Hepatocyte (in vitro differentiated cells): Measurements from ENCODE around the gene ADORA1. TPM values are rescaled to one million over a fixed set of nuclear protein-coding genes. Genes with fewer than 3 reads are reported as not detected.

Source experiments
- DNase-seq: peaks from one replicate; pipeline ENCODE4 v3.0.0-alpha.2; 2016; ENCODE audit warnings: low spot score
- H2AFZ ChIP-seq: fragments of 200-600 bp; sonication (generic); 2 replicates; pipeline ENCODE4 v1.6.0; 2016; ENCODE audit warnings: antibody characterized with exemption, mild to moderate bottlenecking
- H3K27ac ChIP-seq: fragments of 200-600 bp; sonication (generic); 2 replicates; pipeline ENCODE4 v1.5.1; 2016; ENCODE audit warnings: mild to moderate bottlenecking
- H3K27me3 ChIP-seq: fragments of 200-600 bp; sonication (generic); 2 replicates; pipeline ENCODE4 v1.6.1; 2016
- H3K36me3 ChIP-seq: fragments of 200-600 bp; sonication (generic); replicated peaks from 2 replicates; pipeline ENCODE4 v1.5.1; 2016; ENCODE audit warnings: low read depth; ENCODE audit not compliant: insufficient read depth
- H3K4me1 ChIP-seq: fragments of 200-600 bp; sonication (generic); 2 replicates; pipeline ENCODE4 v1.5.1; 2016; ENCODE audit warnings: mild to moderate bottlenecking, moderate library complexity; ENCODE audit not compliant: insufficient read depth
- H3K4me2 ChIP-seq: fragments of 200-600 bp; sonication (generic); 2 replicates; pipeline ENCODE4 v1.6.0; 2016
- H3K4me3 ChIP-seq: fragments of 200-600 bp; sonication (generic); 2 replicates; pipeline ENCODE4 v1.5.1; 2016; ENCODE audit warnings: mild to moderate bottlenecking
- H3K79me2 ChIP-seq: fragments of 200-600 bp; sonication (generic); 2 replicates; pipeline ENCODE4 v1.6.0; 2017; ENCODE audit warnings: mild to moderate bottlenecking
- H3K9me2 ChIP-seq: fragments of 200-600 bp; sonication (generic); replicated peaks from 2 replicates; pipeline ENCODE4 v1.6.0; 2017; ENCODE audit warnings: mild to moderate bottlenecking; ENCODE audit not compliant: insufficient read depth
- H3K9me3 ChIP-seq: fragments of 200-600 bp; sonication (generic); 2 replicates; pipeline ENCODE4 v1.5.1; 2016; ENCODE audit warnings: low read depth, mild to moderate bottlenecking
- H4K20me1 ChIP-seq: fragments of 200-600 bp; sonication (generic); 2 replicates; pipeline ENCODE4 v1.6.0; 2016; ENCODE audit warnings: mild to moderate bottlenecking; ENCODE audit not compliant: insufficient read depth, poor library complexity, severe bottlenecking
- EZH2 ChIP-seq: fragments of 200-600 bp; sonication (generic); IDR thresholded peaks from 2 replicates; pipeline ENCODE4 v1.6.1; 2016; ENCODE audit warnings: antibody characterized with exemption, mild to moderate bottlenecking, borderline replicate concordance
- EZH2phosphoT487 ChIP-seq: fragments of 200-600 bp; sonication (generic); IDR thresholded peaks from one replicate; pipeline ENCODE4 v1.6.1; 2018; ENCODE audit warnings: antibody characterized with exemption, mild to moderate bottlenecking, low read depth, moderate library complexity; ENCODE audit not compliant: unreplicated experiment, severe bottlenecking
- WGBS: methylation state at CpG from one replicate; pipeline ENCODE4 v1.1.6; 2016; ENCODE audit warnings: low lambda C conversion rate; ENCODE audit errors: missing lambda C conversion rate; 5-methylcytosine and 5-hydroxymethylcytosine counted together
- polyA plus RNA-seq: library from polyadenylated mRNA; unstranded; fragments of >200 nt; fragmentation: Nextera tagmentation; extraction: Ambion mirVana; gene quantifications from 2 replicates; pipeline ENCODE4 v1.2.1, GENCODE V29; 2016
- total RNA-seq: library from RNA; depleted of rRNA; stranded (reverse); fragments of >200 nt; gene quantifications from 2 replicates; pipeline ENCODE4 v1.2.3, GENCODE V29; 2014
- TF ChIP-seq, protein P1 (sequence below): fragments of 200-600 bp; sonication (generic); IDR thresholded peaks from 2 replicates; pipeline ENCODE4 v1.5.1; 2016; ENCODE audit warnings: antibody characterized with exemption, mild to moderate bottlenecking; ENCODE audit not compliant: poor library complexity

The ADORA1 gene
- total and polyA plus RNA-seq, 2 experiments from 2014 or later, result 2.0 to 2.3 TPM

DNA sequence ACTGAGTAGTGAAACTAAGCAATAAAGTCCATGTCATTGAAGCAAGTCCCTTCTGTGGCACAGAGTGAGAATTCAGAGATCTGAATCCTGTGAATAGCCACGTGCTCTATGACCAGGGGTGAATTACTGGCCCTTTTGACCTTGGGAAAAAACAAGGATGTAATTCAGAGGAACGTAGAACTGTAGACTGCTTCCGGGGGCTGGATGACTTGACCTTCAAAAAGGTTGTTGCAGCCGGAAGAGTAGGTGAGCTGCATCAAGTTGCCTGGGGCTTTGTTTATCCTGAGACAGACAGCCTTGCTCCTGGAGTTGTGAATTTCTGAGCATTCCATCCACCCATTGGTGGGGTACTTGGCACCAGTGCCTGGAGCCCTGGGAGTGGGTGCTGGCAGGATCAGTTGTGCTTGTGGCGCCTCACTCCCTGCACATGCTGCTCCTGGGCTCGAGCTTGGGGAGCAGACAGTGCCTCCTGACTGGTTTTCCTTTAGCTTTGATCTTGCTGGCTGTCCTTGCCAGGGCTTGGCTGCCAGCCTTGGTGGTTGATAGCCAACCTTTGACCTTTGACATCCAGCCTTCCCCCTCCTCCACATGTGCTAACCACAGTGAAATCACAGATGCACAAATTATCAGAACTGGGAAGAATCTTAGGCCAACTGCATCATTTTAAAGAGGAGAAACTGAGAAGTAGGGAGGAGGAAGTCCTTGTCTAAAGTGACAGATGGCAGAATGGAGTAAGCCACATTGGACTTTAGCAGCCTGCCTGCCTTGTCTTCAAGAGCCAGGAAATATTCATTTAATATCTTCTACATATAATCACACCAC, 25.5 kb upstream of the ADORA1 start:
- H3K36me3 ChIP-seq, result no peaks in the 10 kb centered on the region
- no peaks in the 10 kb centered on the region for H3K9me3 ChIP-seq
- no peaks in the 10 kb centered on the region for H4K20me1 ChIP-seq
- 63% methylated on average over 6 of the region's 6 CpGs for WGBS
- no peaks in the 10 kb centered on the region for H3K9me2 ChIP-seq
- peaks cover 6% of the 10 kb centered on the region for H3K27me3 ChIP-seq
- no peaks in the 10 kb centered on the region for H3K79me2 ChIP-seq
- no peak for DNase-seq
- H3K4me2 ChIP-seq, result no peak overlapping the region
- no peak overlapping the region for H2AFZ ChIP-seq
- H3K27ac ChIP-seq, result no peak overlapping the region
- no peak overlapping the region for H3K4me3 ChIP-seq
- H3K4me1 ChIP-seq, result no peaks in the 10 kb centered on the region
- TF ChIP-seq EZH2, result no peak

DNA sequence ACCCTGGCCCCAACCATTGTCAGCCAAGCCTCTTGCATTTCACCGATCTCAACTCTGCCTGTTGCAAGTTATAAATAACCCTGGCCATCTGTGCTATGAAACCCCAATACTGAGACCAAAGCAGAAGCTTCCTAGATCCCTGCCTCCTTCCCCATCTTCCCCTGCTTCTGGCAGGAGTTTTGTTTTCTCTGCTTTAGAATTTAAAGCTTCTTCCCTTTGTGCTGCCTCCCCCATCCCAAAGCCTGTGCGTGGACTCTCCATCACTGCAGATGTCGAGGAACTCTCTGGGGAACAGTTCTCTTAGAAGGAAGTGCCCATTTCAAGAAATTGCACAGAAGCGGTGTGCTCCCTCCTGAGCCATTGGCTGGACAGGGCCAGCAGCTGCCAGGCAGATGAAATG, 24.3 kb upstream of the ADORA1 start:
- Histone ChIP-seq H3K27me3 (peaks cover 7% of the 10 kb centered on the region), H3K27ac (no peak overlapping the region), H3K4me3 (no peak overlapping the region), H3K9me3 (no peaks in the 10 kb centered on the region), H2AFZ (no peak overlapping the region), H3K36me3 (no peaks in the 10 kb centered on the region), H4K20me1 (no peaks in the 10 kb centered on the region), H3K4me2 (no peak overlapping the region), H3K4me1 (no peaks in the 10 kb centered on the region), H3K79me2 (no peaks in the 10 kb centered on the region), H3K9me2 (no peaks in the 10 kb centered on the region)
- 86% methylated on average over 4 of the region's 4 CpGs for WGBS
- no peak for TF ChIP-seq EZH2phosphoT487
- TF ChIP-seq, protein P1, sequence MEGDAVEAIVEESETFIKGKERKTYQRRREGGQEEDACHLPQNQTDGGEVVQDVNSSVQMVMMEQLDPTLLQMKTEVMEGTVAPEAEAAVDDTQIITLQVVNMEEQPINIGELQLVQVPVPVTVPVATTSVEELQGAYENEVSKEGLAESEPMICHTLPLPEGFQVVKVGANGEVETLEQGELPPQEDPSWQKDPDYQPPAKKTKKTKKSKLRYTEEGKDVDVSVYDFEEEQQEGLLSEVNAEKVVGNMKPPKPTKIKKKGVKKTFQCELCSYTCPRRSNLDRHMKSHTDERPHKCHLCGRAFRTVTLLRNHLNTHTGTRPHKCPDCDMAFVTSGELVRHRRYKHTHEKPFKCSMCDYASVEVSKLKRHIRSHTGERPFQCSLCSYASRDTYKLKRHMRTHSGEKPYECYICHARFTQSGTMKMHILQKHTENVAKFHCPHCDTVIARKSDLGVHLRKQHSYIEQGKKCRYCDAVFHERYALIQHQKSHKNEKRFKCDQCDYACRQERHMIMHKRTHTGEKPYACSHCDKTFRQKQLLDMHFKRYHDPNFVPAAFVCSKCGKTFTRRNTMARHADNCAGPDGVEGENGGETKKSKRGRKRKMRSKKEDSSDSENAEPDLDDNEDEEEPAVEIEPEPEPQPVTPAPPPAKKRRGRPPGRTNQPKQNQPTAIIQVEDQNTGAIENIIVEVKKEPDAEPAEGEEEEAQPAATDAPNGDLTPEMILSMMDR, result no peak
- TF ChIP-seq EZH2, result no peak
- DNase-seq, result no peak

DNA sequence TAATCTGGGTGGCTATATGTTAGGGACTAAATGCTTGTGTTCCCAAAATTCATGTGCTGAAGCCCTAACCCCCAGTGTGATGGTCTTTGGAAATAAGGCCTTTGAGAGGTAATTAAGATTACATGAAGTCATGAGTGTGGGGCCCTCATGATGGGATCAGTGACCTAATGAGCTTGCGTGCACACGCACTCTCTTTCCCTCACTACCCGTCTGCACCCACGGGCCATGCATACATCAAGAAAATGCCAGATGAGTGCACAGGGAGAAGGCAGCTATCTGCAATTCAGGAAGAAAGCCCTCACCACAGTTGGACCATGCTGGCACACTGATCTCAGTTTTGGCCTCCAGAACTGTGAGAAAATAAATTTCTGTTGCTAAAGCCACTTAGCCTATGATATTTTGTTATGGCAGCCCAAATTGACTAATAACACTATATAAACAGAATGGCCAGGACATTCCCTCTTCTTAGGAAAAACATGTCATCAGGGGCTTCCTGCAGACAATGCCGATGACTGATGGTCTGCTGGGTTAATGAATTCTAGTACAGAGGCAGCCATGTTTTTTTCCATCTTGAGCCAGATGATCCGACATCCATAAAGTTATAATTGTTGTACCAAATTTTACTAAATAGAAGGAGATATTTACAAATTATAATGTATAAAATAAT, 23.6 kb upstream of the ADORA1 start:
- TF ChIP-seq, protein P1, result no peak
- no peak for TF ChIP-seq EZH2
- TF ChIP-seq EZH2phosphoT487, result no peak
- H3K4me3 ChIP-seq, result no peak overlapping the region
- no peak overlapping the region for H3K27ac ChIP-seq
- no peaks in the 10 kb centered on the region for H3K79me2 ChIP-seq
- WGBS, result 95% methylated on average over 6 of the region's 6 CpGs
- H3K9me3 ChIP-seq, result no peaks in the 10 kb centered on the region
- no peaks in the 10 kb centered on the region for H3K4me1 ChIP-seq
- peaks cover 14% of the 10 kb centered on the region for H3K27me3 ChIP-seq
- no peak overlapping the region for H2AFZ ChIP-seq
- no peak overlapping the region for H3K4me2 ChIP-seq
- no peak for DNase-seq
- no peaks in the 10 kb centered on the region for H3K9me2 ChIP-seq
- H4K20me1 ChIP-seq, result no peaks in the 10 kb centered on the region
- H3K36me3 ChIP-seq, result no peaks in the 10 kb centered on the region

DNA sequence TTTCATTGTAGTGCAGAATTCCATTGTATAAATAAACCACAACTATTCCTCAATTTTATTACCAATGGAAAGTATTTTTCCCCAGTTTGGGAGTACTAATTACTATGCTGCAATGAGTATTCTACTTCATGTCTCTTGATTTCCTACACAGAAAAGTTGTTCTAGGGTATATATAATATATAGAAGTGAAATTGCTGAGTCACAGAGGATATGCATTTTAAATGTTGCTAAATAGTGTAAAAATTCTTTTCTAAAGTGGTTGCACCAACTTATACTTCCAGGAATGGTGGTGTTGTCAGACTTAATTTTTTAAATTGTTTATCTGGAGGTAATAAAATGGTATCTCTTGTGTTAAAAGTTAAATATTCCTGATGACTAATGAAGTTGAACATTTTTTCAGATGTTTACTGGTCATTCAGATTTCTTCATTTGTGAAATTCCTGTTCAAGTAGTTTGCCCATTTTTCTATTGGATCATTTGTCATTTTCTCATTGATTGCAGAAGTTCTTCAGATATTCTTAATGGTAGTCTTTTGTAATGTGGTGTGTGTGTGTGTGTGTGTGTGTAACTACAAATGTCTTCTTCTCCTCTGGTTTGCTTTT, 22.6 kb upstream of the ADORA1 start:
- Histone ChIP-seq H4K20me1 (no peaks in the 10 kb centered on the region), H3K4me3 (no peak overlapping the region), H3K9me3 (no peaks in the 10 kb centered on the region), H2AFZ (no peak overlapping the region), H3K36me3 (no peaks in the 10 kb centered on the region), H3K4me1 (no peaks in the 10 kb centered on the region), H3K9me2 (no peaks in the 10 kb centered on the region), H3K27ac (no peak overlapping the region), H3K79me2 (no peaks in the 10 kb centered on the region), H3K4me2 (no peak overlapping the region), H3K27me3 (peaks cover 22% of the 10 kb centered on the region)
- TF ChIP-seq EZH2, result no peak
- TF ChIP-seq, protein P1, result no peak
- TF ChIP-seq EZH2phosphoT487, result no peak
- no peak for DNase-seq
